Measurements from ENCODE around the gene DLGAP1.
"Not testable (repeated sequence)": the region's sequence is repeated elsewhere in the genome, so short reads cannot be mapped to it uniquely, and the experiment has no call there.

- TF ChIP-seq, protein P1, sequence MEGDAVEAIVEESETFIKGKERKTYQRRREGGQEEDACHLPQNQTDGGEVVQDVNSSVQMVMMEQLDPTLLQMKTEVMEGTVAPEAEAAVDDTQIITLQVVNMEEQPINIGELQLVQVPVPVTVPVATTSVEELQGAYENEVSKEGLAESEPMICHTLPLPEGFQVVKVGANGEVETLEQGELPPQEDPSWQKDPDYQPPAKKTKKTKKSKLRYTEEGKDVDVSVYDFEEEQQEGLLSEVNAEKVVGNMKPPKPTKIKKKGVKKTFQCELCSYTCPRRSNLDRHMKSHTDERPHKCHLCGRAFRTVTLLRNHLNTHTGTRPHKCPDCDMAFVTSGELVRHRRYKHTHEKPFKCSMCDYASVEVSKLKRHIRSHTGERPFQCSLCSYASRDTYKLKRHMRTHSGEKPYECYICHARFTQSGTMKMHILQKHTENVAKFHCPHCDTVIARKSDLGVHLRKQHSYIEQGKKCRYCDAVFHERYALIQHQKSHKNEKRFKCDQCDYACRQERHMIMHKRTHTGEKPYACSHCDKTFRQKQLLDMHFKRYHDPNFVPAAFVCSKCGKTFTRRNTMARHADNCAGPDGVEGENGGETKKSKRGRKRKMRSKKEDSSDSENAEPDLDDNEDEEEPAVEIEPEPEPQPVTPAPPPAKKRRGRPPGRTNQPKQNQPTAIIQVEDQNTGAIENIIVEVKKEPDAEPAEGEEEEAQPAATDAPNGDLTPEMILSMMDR (IDR thresholded peaks at IDR 0.05): not testable (repeated sequence)
- TF ChIP-seq EP300 (IDR thresholded peaks at IDR 0.05): not testable (repeated sequence)
Measured at GRCh38 chr18:3650521-3651042, 804.5 kb downstream of the DLGAP1 start.
